Panc1 (cell line): ENCODE results near the gene PLPP4. TPM values are rescaled to one million over a fixed set of nuclear protein-coding genes. Genes with fewer than 3 reads are reported as not detected.

ENCODE experiments used
- ATAC-seq: fragments of 200-7000 bp; cut with Tn5 transposase; 2 replicates; pipeline ENCODE4 v1.9.1; 2020; ENCODE audit warnings: mild to moderate bottlenecking, moderate library complexity
- BruUV-seq: library from RNA; stranded (reverse); fragments of 400-500 nt; replicated peaks from 2 replicates; lab custom pipeline; 2021; lab: Mats Ljungman, UMichigan
- CTCF ChIA-PET: fragments of 300-600 bp; sonication (Branson Sonifier 250); formaldehyde crosslinking; loops from one replicate; lab custom pipeline; 2022; ENCODE audit warnings: antibody characterized with exemption; lab: Charles Lee
- POLR2A ChIA-PET: fragments of 300-600 bp; sonication (Branson Sonifier 250); formaldehyde crosslinking; loops from one replicate; lab custom pipeline; 2022; ENCODE audit warnings: antibody characterized with exemption; lab: Charles Lee
- DNase-seq: peaks from one replicate; pipeline ENCODE4 v3.0.0-alpha.2; 2010; ENCODE audit warnings: low read depth, low spot score
- H3K27ac ChIP-seq: 2 replicates; pipeline ENCODE4 v1.5.1; 2011; ENCODE audit warnings: mild to moderate bottlenecking, low read length, inconsistent platforms
- H3K27me3 ChIP-seq: fragments of 200-500 bp; sonication (Bioruptor generic); 2 replicates; pipeline ENCODE4 v1.6.0; 2014; ENCODE audit warnings: low read length, inconsistent platforms; ENCODE audit not compliant: control insufficient read depth, insufficient read depth
- H3K36me3 ChIP-seq: fragments of 200-500 bp; sonication (Bioruptor generic); 2 replicates; pipeline ENCODE4 v1.5.1; 2014; ENCODE audit warnings: inconsistent platforms, mild to moderate bottlenecking, low read length, moderate library complexity; ENCODE audit not compliant: control insufficient read depth, insufficient read depth
- H3K4me1 ChIP-seq: 2 replicates; pipeline ENCODE4 v1.5.1; 2011; ENCODE audit warnings: inconsistent platforms, mild to moderate bottlenecking, low read length, moderate library complexity; ENCODE audit not compliant: control insufficient read depth, insufficient read depth
- H3K4me3 ChIP-seq, 2 experiments: 2 replicates each; pipeline ENCODE4 v1.5.1; 2011 to 2012; ENCODE audit warnings: low read depth in 2 of 2, low read length in 2 of 2, mild to moderate bottlenecking in 2 of 2, inconsistent platforms in 1 of 2, moderate library complexity in 1 of 2
- H3K9me3 ChIP-seq: fragments of 200-500 bp; sonication (Bioruptor generic); 2 replicates; pipeline ENCODE4 v1.5.1; 2014; ENCODE audit warnings: low read depth, mild to moderate bottlenecking, inconsistent platforms, low read length, moderate library complexity; ENCODE audit not compliant: control insufficient read depth, insufficient read depth
- POLR2AphosphoS5 ChIP-seq: IDR thresholded peaks from 2 replicates; pipeline ENCODE4 v1.6.1; 2012; ENCODE audit warnings: mild to moderate bottlenecking, low read depth, low read length, moderate library complexity
- REST ChIP-seq, 2 experiments: IDR thresholded peaks; 2 replicates each; pipeline ENCODE4 v1.6.1; 2011 to 2012; ENCODE audit warnings: low read depth in 2 of 2, control low read depth in 1 of 2, low read length in 1 of 2, mild to moderate bottlenecking in 1 of 2, moderate library complexity in 1 of 2; ENCODE audit not compliant: insufficient read depth in 1 of 2
- SIN3A ChIP-seq: IDR thresholded peaks from 2 replicates; pipeline ENCODE4 v1.6.1; 2012; ENCODE audit warnings: low read depth, mild to moderate bottlenecking, low read length, moderate library complexity, borderline replicate concordance; ENCODE audit not compliant: insufficient read depth
- TCF7L2 ChIP-seq: IDR thresholded peaks from 2 replicates; pipeline ENCODE4 v1.6.1; 2011; ENCODE audit warnings: mild to moderate bottlenecking, low read depth, low read length, inconsistent platforms
- in situ Hi-C: cut with HindIII; loops from 2 replicates; pipeline ENCODE4 v1.10.0; 2016; ENCODE audit warnings: low sequenced_read_pairs, low pct_unique_long_range_greater_than_20kb
- intact Hi-C: fragments of 100-400 bp; cut with micrococcal nuclease; formaldehyde crosslinking; loops from one replicate; pipeline ENCODE4 v1.10.0; 2022; ENCODE audit not compliant: unreplicated experiment
- total RNA-seq: library from RNA; stranded (reverse); gene quantifications from one replicate; pipeline ENCODE4 v1.2.1, GENCODE V29; 2021; ENCODE audit not compliant: unreplicated experiment
- TF ChIP-seq, protein P1 (sequence below): fragments of 450-650 bp; IDR thresholded peaks from 2 replicates; pipeline ENCODE4 v1.5.1; 2017; ENCODE audit warnings: mild to moderate bottlenecking

PLPP4 gene
- total RNA-seq, 1 experiment from 2014 or later = 0.18 TPM

DNA sequence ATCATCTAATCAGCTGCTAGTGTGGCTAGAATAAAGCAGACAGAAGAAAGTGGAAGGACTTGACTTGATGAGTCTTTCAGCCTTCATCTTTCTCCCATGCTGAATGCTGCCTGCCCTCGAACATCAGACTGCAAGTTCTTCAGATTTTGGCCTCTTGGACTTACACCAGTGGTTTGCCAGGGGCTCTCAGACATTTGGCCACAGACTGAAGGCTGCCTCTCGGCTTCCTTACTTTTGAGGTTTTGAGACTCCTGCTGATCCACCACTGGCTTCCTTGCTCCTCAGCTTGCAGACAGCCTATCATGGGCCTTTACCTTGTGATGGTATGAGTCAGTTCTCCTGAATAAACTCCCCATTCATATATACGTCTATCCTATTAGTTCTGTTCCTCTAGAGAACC, 26.0 kb downstream of the PLPP4 start:
- CTCF ChIA-PET = no interaction called here
- no TSS peak for BruUV-seq
- intact Hi-C loops = no loop called here

DNA sequence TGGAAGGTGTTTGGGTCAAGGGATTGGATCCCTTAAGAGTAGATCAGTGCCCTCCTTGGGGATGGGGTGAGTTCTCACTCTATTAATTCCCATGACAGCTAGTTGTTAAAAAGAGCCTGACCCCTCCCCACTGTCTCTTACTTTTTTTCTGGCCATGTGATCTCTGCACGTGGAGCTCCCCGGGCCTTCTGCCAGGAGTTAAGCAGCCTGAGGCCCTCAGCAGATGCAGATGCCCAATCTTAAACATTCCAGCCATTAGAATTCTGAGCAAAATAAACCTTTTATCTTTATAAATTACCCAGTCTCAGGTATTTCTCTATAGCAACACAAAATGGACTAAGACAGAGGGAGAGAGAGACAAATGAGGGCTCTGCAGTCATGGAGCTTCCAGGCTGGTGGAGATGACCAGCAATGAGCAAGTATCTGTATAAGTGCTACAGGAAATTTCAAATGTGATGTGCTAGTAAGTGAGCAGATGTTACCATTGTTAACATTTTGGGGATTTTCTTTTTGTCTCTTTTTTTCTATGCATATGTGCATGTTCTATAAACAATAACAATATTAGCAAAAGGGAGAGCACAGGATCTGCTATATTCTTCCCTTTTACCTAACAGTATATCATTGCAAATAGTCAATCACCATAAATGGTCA, 26.7 kb downstream of the PLPP4 start:
- H3K27me3 ChIP-seq = no peaks in the 10 kb centered on the region; the same call in none of the 2 replicates
- POLR2A ChIA-PET = no interaction called here
- ATAC-seq (no peak), DNase-seq (no peak)
- intact Hi-C loops = no loop called here
- no peaks in the 10 kb centered on the region for H3K36me3 ChIP-seq
- no peak overlapping the region for H3K4me3 ChIP-seq
- H3K4me1 ChIP-seq = no peaks in the 10 kb centered on the region
- no TSS peak for BruUV-seq
- no peak overlapping the region for H3K27ac ChIP-seq
- H3K9me3 ChIP-seq = no peaks in the 10 kb centered on the region
- in situ Hi-C loops = no loop called here
- TF ChIP-seq REST (IDR thresholded peaks at IDR 0.05; ENCODE audit: insufficient read depth in 1 of 2, low read depth in 2 of 2, low read length in 1 of 2) = no peak
- TF ChIP-seq, protein P1, sequence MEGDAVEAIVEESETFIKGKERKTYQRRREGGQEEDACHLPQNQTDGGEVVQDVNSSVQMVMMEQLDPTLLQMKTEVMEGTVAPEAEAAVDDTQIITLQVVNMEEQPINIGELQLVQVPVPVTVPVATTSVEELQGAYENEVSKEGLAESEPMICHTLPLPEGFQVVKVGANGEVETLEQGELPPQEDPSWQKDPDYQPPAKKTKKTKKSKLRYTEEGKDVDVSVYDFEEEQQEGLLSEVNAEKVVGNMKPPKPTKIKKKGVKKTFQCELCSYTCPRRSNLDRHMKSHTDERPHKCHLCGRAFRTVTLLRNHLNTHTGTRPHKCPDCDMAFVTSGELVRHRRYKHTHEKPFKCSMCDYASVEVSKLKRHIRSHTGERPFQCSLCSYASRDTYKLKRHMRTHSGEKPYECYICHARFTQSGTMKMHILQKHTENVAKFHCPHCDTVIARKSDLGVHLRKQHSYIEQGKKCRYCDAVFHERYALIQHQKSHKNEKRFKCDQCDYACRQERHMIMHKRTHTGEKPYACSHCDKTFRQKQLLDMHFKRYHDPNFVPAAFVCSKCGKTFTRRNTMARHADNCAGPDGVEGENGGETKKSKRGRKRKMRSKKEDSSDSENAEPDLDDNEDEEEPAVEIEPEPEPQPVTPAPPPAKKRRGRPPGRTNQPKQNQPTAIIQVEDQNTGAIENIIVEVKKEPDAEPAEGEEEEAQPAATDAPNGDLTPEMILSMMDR = no peak
- no peak for TF ChIP-seq TCF7L2
- no peak for TF ChIP-seq POLR2AphosphoS5
- TF ChIP-seq SIN3A = no peak
- CTCF ChIA-PET = no interaction called here

More for the DNA sequence above, 26.0 kb downstream of the PLPP4 start:
- Histone ChIP-seq H3K27ac (no peak overlapping the region), H3K36me3 (no peaks in the 10 kb centered on the region), H3K4me3 (no peak overlapping the region), H3K9me3 (no peaks in the 10 kb centered on the region), H3K27me3 (no peaks in the 10 kb centered on the region; the same call in 1 of the 2 replicates), H3K4me1 (no peaks in the 10 kb centered on the region)
- TF ChIP-seq, protein P1 = no peak
- TF ChIP-seq SIN3A = no peak
- TF ChIP-seq REST (IDR thresholded peaks at IDR 0.05; ENCODE audit: insufficient read depth in 1 of 2, low read depth in 2 of 2, low read length in 1 of 2) = no peak
- TF ChIP-seq POLR2AphosphoS5 = no peak
- no peak for TF ChIP-seq TCF7L2
- DNase-seq (no peak), ATAC-seq (no peak)
- in situ Hi-C loops = no loop called here
- POLR2A ChIA-PET = no interaction called here
